ENCODE measurements around the gene ZXDA. TPM values are rescaled to one million over a fixed set of nuclear protein-coding genes. Genes with fewer than 3 reads are reported as not detected.
"Not testable (repeated sequence)": the region's sequence is repeated elsewhere in the genome, so short reads cannot be mapped to it uniquely, and the experiment has no call there.

The ZXDA gene
- total RNA-seq (2021) = 2.4 and 3.4 TPM in 2 replicates
- Bru-seq, nascent RNA = percentile 63 among the genes with signal in this experiment
- percentile 80 among the genes with signal in this experiment for BruChase-seq, experiment 1, labeled RNA remaining after a 2-hour chase
- percentile 60 among the genes with signal in this experiment for BruChase-seq, experiment 2, labeled RNA remaining after a 6-hour chase
- long read RNA-seq, full-length matches to known transcripts = 2 of 2 reads
- long read RNA-seq, partial matches to known transcripts = 0 of 2 reads
- long read RNA-seq, other reads (novel, unspliced or antisense) = 0 of 2 reads

- H3K4me1 ChIP-seq (replicated peaks; ENCODE audit: insufficient read depth); H3K36me3 ChIP-seq (ENCODE audit: low read depth); H3K79me2 ChIP-seq (ENCODE audit: low read depth); H3K27me3 ChIP-seq (ENCODE audit: insufficient read depth, low read depth); H3K9me2 ChIP-seq (ENCODE audit: insufficient read depth); BruUV-seq (replicated peaks); POLR2A ChIA-PET (ENCODE audit: unreplicated experiment); H4K20me1 ChIP-seq (ENCODE audit: insufficient read depth); CTCF ChIA-PET; H3K9me3 ChIP-seq (ENCODE audit: insufficient read depth, low read depth); H3F3A ChIP-seq (ENCODE audit: insufficient read depth, low read depth): not testable (repeated sequence)
- H3K4me2 ChIP-seq = peak within 1 kb of the TSS; percentile 81
- intact Hi-C loops (cut with micrococcal nuclease; ENCODE audit: unreplicated experiment) = loop anchor here (5.0 to 10.0 kb wide), 2 partner anchors 318 to 1146 kb away; partner anchors contain the start of gene ZXDB
- peak in 1 of 2 experiments; percentile 36 for DNase-seq
- H2AFZ ChIP-seq = peak within 1 kb of the TSS; percentile 75
- H3K27ac ChIP-seq = peak within 1 kb of the TSS; percentile 49
- peak within 1 kb of the TSS; percentile 59 for H3K4me3 ChIP-seq
Observed at GRCh38 chrX:57910287-57910912, at the start of gene ZXDA. ZXDA (minus strand) TSS chrX:57910458; CDS start chrX:57910420, 38 bp downstream.

- DNase-seq = no peak
- H2AFZ ChIP-seq = no peak overlapping the region
Observed at GRCh38 chrX:57952320-57952678, 42.0 kb upstream of the ZXDA start.

GRCh38 chrX:57951666-57952319 lies 41.5 kb upstream of the ZXDA start:
- Histone ChIP-seq H3K36me3 (ENCODE audit: low read depth) (no peaks in the 10 kb centered on the region), H3K4me1 (replicated peaks; ENCODE audit: insufficient read depth) (no peaks in the 10 kb centered on the region), H3K79me2 (ENCODE audit: low read depth) (no peaks in the 10 kb centered on the region), H3K27me3 (ENCODE audit: insufficient read depth, low read depth) (no peaks in the 10 kb centered on the region; the same call in 1 of the 2 replicates), H3F3A (ENCODE audit: insufficient read depth, low read depth) (no peaks in the 10 kb centered on the region), H3K4me2 (no peak overlapping the region), H3K9me3 (ENCODE audit: insufficient read depth, low read depth) (no peaks in the 10 kb centered on the region), H2AFZ (no peak overlapping the region), H3K4me3 (no peak overlapping the region), H3K9me2 (ENCODE audit: insufficient read depth) (no peaks in the 10 kb centered on the region), H4K20me1 (ENCODE audit: insufficient read depth) (no peaks in the 10 kb centered on the region), H3K27ac (no peak overlapping the region)
- DNase-seq = no peak
- no peak for TF ChIP-seq EZH2 (IDR thresholded peaks at IDR 0.05; ENCODE audit: low read depth)
- TF ChIP-seq CTCF (conservative IDR thresholded peaks at IDR 0.05) = no peak
- intact Hi-C loops (cut with micrococcal nuclease; ENCODE audit: unreplicated experiment) = no loop called here
- ChIA-PET CTCF (no interaction called here), POLR2A (ENCODE audit: unreplicated experiment) (no interaction called here)
- BruUV-seq (replicated peaks) = no TSS peak

More at GRCh38 chrX:57952320-57952678, 42.0 kb upstream of the ZXDA start:
- Histone ChIP-seq H3K4me2 (no peak overlapping the region), H3K9me2 (ENCODE audit: insufficient read depth) (no peaks in the 10 kb centered on the region), H3K9me3 (ENCODE audit: insufficient read depth, low read depth) (no peaks in the 10 kb centered on the region), H4K20me1 (ENCODE audit: insufficient read depth) (no peaks in the 10 kb centered on the region), H3K79me2 (ENCODE audit: low read depth) (no peaks in the 10 kb centered on the region), H3K27me3 (ENCODE audit: insufficient read depth, low read depth) (no peaks in the 10 kb centered on the region; the same call in 1 of the 2 replicates), H3F3A (ENCODE audit: insufficient read depth, low read depth) (no peaks in the 10 kb centered on the region), H3K27ac (no peak overlapping the region), H3K4me3 (no peak overlapping the region), H3K4me1 (replicated peaks; ENCODE audit: insufficient read depth) (no peaks in the 10 kb centered on the region), H3K36me3 (ENCODE audit: low read depth) (no peaks in the 10 kb centered on the region)
- BruUV-seq (replicated peaks) = no TSS peak
- TF ChIP-seq CTCF (conservative IDR thresholded peaks at IDR 0.05) = no peak
- TF ChIP-seq EZH2 (IDR thresholded peaks at IDR 0.05; ENCODE audit: low read depth) = no peak
- intact Hi-C loops (cut with micrococcal nuclease; ENCODE audit: unreplicated experiment) = no loop called here
- CTCF ChIA-PET = no interaction called here
- POLR2A ChIA-PET (ENCODE audit: unreplicated experiment) = no interaction called here

Data from PC-9 (cell line).